Islet precursor cell (in vitro differentiated cells): Measurements from ENCODE around the gene GABRQ.
A peak's percentile ranks its signal among the peaks of the same experiment; 100 is the strongest.

Experiments
- DNase-seq: peaks from one replicate; pipeline ENCODE4 v3.0.0-alpha.2; 2018

GABRQ gene

DNA sequence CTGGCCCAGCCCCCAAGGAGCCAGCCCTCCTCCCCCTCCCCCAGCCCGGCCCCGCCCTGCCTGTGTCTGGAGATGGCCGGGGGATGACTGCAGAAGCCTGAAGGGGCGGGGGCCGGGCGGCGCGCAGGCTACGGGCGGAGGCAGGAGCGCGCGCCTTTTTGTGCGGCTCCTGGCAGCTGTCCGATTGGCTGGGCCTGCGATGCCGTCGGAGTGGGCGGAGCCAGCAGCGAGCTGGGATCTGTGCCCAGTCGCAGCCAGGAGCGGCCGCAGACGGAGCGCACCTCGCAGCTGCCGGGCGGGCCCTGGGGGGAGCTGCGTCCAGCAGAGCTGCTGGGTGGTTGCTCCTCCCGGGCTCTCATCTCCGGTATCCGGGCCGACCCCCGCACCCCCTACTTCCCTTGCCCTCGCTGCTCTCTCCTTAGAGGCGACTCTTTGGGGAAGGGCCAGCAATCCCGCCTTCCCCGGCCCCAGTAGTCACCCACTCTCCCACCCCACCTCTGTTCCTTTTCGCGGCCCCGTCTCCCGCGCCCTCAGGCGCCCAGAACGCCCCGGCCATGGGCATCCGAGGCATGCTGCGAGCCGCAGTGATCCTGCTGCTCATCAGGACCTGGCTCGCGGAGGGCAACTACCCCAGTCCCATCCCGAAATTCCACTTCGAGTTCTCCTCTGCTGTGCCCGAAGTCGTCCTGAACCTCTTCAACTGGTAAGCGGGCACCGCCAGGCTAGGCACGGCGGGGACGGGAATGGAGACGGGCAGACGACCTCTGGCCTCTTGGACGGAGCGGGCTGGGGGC, at the start of gene GABRQ:
Gene GABRQ, plus strand, starts transcription at position 247 of the 794 bp plus-strand sequence. Its CDS starts 308 bp downstream, at position 555.
- DNase-seq: peak; percentile 91

- no peak for DNase-seq
These were observed 49.5 kb upstream of the GABRQ start for GRCh38 chrX:152588206-152588605.

GRCh38 chrX:152600853-152601633, 36.7 kb upstream of the GABRQ start:
- no peak for DNase-seq

- peak; percentile 47 for DNase-seq
These were observed 35.7 kb upstream of the GABRQ start for GRCh38 chrX:152601848-152602616.

DNA sequence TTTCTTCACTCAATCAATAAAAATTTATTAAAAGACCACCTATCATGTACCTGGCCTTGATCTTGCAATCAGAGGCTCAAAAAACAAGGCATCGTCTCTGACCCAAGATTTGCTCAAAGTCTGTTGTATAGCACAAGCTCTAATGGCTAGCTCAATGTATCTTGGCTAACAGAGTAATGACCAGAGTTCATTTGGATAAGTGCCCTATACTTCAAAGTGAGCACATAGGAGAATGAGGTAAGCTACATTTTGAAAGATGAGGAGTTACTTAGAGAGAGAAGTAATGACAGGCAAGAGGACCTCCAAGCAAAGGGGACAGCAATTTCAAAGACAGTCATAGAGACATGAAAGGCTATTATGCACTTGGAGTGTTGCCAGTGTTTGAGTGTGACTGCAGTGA, 22.9 kb upstream of the GABRQ start:
- no peak for DNase-seq

DNA sequence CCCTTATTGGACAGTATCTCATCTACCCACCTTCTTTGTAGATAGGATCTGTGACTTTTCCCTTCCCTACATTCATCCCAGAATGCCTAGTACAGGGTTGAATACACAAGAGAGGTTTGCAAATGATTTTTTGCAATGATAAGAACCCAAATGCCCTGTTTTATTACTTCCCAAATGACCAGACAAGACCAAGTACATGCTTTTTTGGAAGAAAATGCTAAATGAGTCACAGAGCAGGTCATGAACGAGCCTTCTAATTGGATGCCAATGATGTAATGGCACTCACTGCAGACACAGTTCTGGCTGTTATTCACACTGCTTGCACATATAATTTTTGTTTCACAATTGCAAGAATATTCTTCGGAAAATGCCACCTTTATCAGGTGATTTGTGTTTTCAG, 17.8 kb upstream of the GABRQ start:
- DNase-seq: no peak

DNA sequence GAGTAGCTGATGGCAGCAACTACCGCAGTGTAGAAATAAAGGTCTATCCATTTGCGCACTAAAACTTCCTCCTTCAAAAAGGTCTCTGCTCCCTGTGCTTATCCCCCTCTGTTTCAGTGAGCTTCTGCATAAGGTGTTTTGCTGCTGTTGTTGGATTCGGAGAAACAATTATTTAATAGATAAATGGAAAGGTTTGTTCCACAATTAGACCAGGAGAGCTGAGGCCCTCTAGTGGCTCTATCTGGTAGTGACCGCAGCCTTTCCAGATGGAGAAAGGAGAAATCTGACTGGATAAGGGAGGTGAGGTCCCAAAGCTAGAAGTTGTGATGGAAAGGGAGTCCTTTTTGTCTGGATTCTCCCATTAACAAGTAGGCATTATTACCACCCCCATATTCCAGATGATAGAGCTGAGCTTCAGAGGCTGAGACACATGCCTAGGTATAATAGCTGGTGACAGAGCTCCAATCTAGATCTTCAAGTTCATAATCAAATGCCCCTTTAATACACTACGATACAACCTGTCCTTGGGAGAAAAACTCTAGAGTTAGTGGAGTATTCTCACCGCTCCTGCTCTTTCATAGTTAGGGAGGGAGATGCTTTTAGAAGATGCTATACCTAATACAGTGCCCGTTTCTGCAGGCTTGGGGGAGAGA, 5.1 kb upstream of the GABRQ start:
- no peak for DNase-seq

DNA sequence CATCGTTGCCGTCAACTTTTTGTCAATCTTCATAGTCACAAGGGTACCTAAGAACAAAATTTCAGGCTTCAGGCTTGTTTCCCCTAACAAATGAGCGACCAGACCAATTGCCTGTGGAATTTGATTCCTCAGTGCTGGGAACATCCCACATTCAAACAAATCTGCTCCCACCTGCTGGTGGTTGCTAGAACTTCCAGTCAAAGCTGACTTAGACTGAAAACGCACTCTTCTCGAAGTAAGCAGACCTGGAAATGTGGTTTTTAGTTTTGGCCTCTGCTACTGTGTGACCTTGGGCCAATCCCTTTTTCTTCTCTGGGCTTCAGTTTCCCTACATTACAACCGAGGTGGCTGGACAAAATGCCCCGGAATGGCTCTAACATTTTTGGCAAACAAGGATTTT, 1.8 kb upstream of the GABRQ start:
- peak; percentile 77 for DNase-seq

DNA sequence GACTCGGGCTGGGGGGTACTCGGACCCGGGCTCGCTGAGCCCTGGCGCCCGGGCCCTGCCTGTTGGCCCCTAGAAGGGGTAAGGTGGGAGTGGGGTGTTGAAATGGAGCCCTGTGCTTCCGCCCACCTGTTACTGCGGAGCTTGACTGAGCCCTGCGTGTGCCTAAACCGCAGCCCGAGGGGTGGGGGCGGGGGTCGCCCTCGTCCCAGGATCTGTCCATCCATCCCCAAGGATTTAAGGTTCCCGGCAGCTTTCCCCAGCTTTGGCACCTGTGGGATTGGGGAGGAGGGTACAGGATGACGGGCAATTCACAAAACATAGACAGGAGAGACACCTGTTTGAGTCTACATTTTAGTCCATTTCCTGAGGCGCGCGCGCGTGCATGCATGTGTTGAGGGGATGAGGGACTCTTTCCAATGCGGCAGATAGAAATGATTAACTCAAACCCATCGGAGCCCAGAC, 779 bp downstream of the GABRQ start:
- DNase-seq: no peak

GRCh38 chrX:152639426-152639825, 1.7 kb downstream of the GABRQ start:
- DNase-seq: no peak

- no peak for DNase-seq
These were observed 2.5 kb downstream of the GABRQ start for GRCh38 chrX:152640034-152640818.

DNA sequence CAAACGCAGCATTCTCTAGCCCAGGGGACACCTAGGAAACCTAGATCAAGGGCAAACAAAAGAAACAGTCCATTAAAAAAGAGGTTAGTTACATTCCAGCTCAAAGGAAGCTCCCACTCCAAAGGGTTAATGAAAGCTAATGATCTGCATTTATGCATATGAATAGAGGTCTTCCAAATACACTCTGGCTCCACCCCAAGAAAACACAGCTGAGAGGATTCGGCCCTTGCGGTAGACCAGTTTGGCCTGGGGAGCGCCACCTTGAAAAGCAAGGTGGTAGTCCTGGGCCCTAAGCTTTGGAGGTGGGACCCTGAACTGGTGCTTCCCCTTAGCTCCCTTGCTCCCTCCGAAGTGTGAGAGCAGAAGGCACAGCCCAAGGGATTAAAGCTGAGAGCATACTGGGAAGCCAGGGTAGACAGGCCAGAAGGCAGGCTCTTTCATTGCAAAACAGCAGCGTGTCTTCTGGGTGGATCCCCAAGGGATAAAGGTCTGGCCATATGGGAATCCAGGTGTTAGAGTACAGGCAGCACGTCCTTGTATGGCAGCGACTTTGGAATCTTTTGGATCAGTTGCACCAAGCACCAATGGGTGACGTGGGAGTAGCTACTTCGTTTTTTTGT, 3.7 kb downstream of the GABRQ start:
- DNase-seq: no peak

DNA sequence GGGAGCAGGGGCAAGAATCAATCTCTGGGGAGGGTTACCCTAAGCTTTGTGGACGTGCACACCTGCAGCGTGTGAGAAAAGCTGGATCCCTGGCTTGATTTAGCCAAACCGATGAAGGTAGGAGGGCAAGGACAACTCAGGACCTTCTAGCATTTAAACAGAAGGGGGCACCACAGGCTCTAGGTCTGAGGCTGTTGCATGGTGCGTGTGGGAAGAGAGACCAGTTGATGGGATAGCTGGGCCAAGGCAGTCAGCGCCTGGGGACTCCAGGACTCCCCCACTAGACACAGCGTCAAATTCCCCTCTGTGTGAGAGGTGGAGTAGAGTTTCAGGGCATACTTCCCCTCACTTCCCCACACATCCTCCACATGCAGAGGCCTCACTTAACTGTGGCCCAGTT, 4.3 kb downstream of the GABRQ start:
- DNase-seq: no peak

GRCh38 chrX:152642931-152643564, 5.4 kb downstream of the GABRQ start:
- no peak for DNase-seq

DNA sequence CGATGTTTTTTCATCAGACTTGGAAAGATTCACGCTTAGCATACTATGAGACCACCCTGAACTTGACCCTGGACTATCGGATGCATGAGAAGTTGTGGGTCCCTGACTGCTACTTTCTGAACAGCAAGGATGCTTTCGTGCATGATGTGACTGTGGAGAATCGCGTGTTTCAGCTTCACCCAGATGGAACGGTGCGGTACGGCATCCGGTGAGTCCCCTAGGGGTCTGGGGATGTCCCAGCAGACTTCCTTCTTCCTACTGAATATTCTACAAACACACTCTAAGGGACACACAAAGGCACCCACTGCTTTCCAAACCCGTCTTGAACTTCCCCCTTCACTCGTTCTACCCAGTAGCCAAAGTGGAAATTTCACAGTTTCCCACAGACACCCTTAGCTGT, 9.3 kb downstream of the GABRQ start:
- no peak for DNase-seq

- DNase-seq: no peak
These were observed 10.3 kb downstream of the GABRQ start for GRCh38 chrX:152647978-152648377.

GRCh38 chrX:152652060-152652459, 14.4 kb downstream of the GABRQ start:
- no peak for DNase-seq

DNA sequence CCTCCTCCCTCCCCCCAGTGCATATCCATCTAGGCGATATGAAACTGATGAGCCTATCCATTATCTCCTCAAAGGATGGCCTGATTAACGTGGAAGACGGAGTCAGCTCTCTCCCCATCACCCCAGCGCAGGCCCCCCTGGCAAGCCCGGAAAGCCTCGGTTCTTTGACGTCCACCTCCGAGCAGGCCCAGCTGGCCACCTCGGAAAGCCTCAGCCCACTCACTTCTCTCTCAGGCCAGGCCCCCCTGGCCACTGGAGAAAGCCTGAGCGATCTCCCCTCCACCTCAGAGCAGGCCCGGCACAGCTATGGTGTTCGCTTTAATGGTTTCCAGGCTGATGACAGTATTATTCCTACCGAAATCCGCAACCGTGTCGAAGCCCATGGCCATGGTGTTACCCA, 14.8 kb downstream of the GABRQ start:
- no peak for DNase-seq

DNA sequence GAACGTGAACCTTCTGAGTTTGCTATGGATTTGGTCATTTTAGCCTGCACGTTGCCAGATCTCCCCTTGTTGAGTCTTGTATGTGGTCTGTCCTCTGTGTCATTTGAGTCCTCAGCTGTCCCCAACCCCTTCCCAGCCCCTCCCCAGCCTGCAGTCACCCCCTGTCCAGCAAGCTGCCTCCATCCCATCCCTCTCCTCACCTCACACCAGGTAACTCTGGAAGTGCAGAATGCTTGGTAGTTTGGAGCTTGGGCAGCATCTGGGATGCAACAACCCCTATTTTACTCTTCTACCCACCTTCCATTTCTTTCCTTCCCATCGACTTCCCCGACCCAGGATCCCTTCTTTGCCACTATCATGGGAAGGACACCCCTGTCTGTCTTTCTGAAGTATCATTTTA, 18.4 kb downstream of the GABRQ start:
- peak; percentile 21 for DNase-seq

GRCh38 chrX:152656890-152657289, 19.2 kb downstream of the GABRQ start:
- DNase-seq: peak; percentile 4

DNA sequence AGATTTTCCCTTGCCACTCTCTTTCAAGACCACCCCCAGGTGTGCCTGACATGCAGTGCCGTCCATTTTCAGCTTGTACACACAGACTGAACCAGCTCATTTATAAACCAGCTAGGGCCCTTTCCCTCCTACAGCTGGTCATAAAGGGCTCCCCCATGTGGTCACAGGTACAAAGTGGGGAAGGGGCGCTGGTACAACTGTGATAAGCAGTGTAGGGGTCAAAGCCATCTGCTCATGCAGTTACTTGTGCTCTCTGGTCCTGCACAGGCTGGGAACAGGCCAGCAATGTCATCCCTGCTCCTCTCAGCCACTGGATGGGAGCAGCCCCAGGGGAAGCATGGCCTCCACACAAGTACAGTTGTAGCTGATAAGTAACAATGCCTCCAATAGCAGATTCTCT, 20.6 kb downstream of the GABRQ start:
- DNase-seq: peak; percentile 55
